H9 (cell line): Measurements from ENCODE around the gene NCOR1. TPM values are rescaled to one million over a fixed set of nuclear protein-coding genes. Genes with fewer than 3 reads are reported as not detected.

Experiments used
- DNase-seq: peaks from one replicate; pipeline ENCODE4 v3.0.0-alpha.2; 2017
- H2AFZ ChIP-seq: one replicate; pipeline ENCODE4 v1.6.1; 2013; ENCODE audit warnings: mild to moderate bottlenecking, low read length, control low read depth, moderate library complexity
- H2AK5ac ChIP-seq: 2 replicates; pipeline ENCODE4 v1.6.1; 2013; ENCODE audit warnings: low read length, control low read depth, mixed read lengths; ENCODE audit not compliant: insufficient read length
- H2BK120ac ChIP-seq: one replicate; pipeline ENCODE4 v1.6.1; 2013; ENCODE audit warnings: low read depth, mild to moderate bottlenecking, low read length, control low read depth, inconsistent platforms; ENCODE audit not compliant: poor library complexity, severe bottlenecking
- H2BK12ac ChIP-seq: 2 replicates; pipeline ENCODE4 v1.6.1; 2013; ENCODE audit warnings: low read length, control low read depth, mixed read lengths, low read depth; ENCODE audit not compliant: insufficient read length
- H2BK15ac ChIP-seq: 2 replicates; pipeline ENCODE4 v1.6.1; 2013; ENCODE audit warnings: low read depth, low read length, control low read depth
- H2BK20ac ChIP-seq: one replicate; pipeline ENCODE4 v1.6.1; 2013; ENCODE audit warnings: low read depth, mild to moderate bottlenecking, low read length, control low read depth, inconsistent platforms; ENCODE audit not compliant: poor library complexity, severe bottlenecking
- H2BK5ac ChIP-seq: 2 replicates; pipeline ENCODE4 v1.6.1; 2013; ENCODE audit warnings: low read length, control low read depth, mixed read lengths; ENCODE audit not compliant: insufficient read length
- H3K14ac ChIP-seq: 2 replicates; pipeline ENCODE4 v1.6.1; 2013; ENCODE audit warnings: low read length, control low read depth; ENCODE audit not compliant: insufficient read depth
- H3K18ac ChIP-seq: 2 replicates; pipeline ENCODE4 v1.6.1; 2013; ENCODE audit warnings: low read depth, mild to moderate bottlenecking, mixed read lengths, low read length, control low read depth; ENCODE audit not compliant: insufficient read length
- H3K23ac ChIP-seq: 2 replicates; pipeline ENCODE4 v1.6.1; 2013; ENCODE audit warnings: low read length, control low read depth, mixed read lengths, low read depth; ENCODE audit not compliant: insufficient read length
- H3K23me2 ChIP-seq: 2 replicates; pipeline ENCODE4 v1.6.1; 2013; ENCODE audit warnings: low read depth, mild to moderate bottlenecking, mixed read lengths, low read length, control low read depth; ENCODE audit not compliant: insufficient read length, poor library complexity, severe bottlenecking
- H3K27ac ChIP-seq: 2 replicates; pipeline ENCODE4 v1.5.1; 2013; ENCODE audit warnings: low read length, control low read depth, mixed read lengths, low read depth; ENCODE audit not compliant: insufficient read length
- H3K27me3 ChIP-seq: 2 replicates; pipeline ENCODE4 v1.6.1; 2013; ENCODE audit warnings: low read length, control low read depth, inconsistent platforms; ENCODE audit not compliant: insufficient read depth
- H3K4ac ChIP-seq: 2 replicates; pipeline ENCODE4 v1.6.1; 2013; ENCODE audit warnings: low read depth, mild to moderate bottlenecking, control low read depth, inconsistent platforms, low read length, moderate library complexity
- H3K4me1 ChIP-seq: 2 replicates; pipeline ENCODE4 v1.6.1; 2013; ENCODE audit warnings: low read length, control low read depth, inconsistent platforms; ENCODE audit not compliant: insufficient read depth
- H3K4me2 ChIP-seq: 2 replicates; pipeline ENCODE4 v1.6.1; 2013; ENCODE audit warnings: low read length, control low read depth, mixed read lengths; ENCODE audit not compliant: insufficient read length, insufficient read depth
- H3K56ac ChIP-seq: 2 replicates; pipeline ENCODE4 v1.6.1; 2013; ENCODE audit warnings: low read depth, mild to moderate bottlenecking, mixed read lengths, low read length, control low read depth; ENCODE audit not compliant: insufficient read length
- H3K79me1 ChIP-seq: 2 replicates; pipeline ENCODE4 v1.6.1; 2013; ENCODE audit warnings: low read depth, mild to moderate bottlenecking, moderate library complexity, low read length, control low read depth, inconsistent platforms; ENCODE audit not compliant: insufficient read depth, poor library complexity, severe bottlenecking
- H3K79me2 ChIP-seq: 2 replicates; pipeline ENCODE4 v1.6.1; 2013; ENCODE audit warnings: low read length, control low read depth, inconsistent platforms; ENCODE audit not compliant: insufficient read depth
- H3K9ac ChIP-seq: 2 replicates; pipeline ENCODE4 v1.6.1; 2013; ENCODE audit warnings: low read length, control low read depth, mixed read lengths; ENCODE audit not compliant: insufficient read length; ENCODE audit errors: extremely low read depth
- H3K9me3 ChIP-seq: one replicate; pipeline ENCODE4 v1.6.1; 2013; ENCODE audit warnings: low read depth, low read length, inconsistent platforms; ENCODE audit not compliant: control insufficient read depth
- H3T11ph ChIP-seq: one replicate; pipeline ENCODE4 v1.6.1; 2013; ENCODE audit warnings: mild to moderate bottlenecking, low read length, control low read depth, inconsistent platforms
- H4K20me1 ChIP-seq: one replicate; pipeline ENCODE4 v1.6.1; 2013; ENCODE audit not compliant: control insufficient read depth, insufficient read length, insufficient read depth
- H4K5ac ChIP-seq: 2 replicates; pipeline ENCODE4 v1.6.1; 2013; ENCODE audit warnings: low read depth, mild to moderate bottlenecking, mixed read lengths, low read length, control low read depth; ENCODE audit not compliant: insufficient read length
- H4K8ac ChIP-seq: replicated peaks from 2 replicates; pipeline ENCODE4 v1.6.1; 2013; ENCODE audit warnings: low read length, control low read depth, mixed read lengths, low read depth; ENCODE audit not compliant: insufficient read length
- H4K91ac ChIP-seq: 2 replicates; pipeline ENCODE4 v1.6.1; 2013; ENCODE audit warnings: low read depth, mild to moderate bottlenecking, moderate library complexity, mixed read lengths, low read length, control low read depth; ENCODE audit not compliant: insufficient read length
- H3K27ac Mint-ChIP-seq, 3 experiments: 2 replicates in 2 of 3; 3 replicates in 1 of 3; pipeline ENCODE4 v1.8.0; 2020 to 2021; ENCODE audit warnings: mixed read lengths in 3 of 3, mild to moderate bottlenecking in 1 of 3, moderate library complexity in 1 of 3
- H3K27me3 Mint-ChIP-seq: 2 replicates; pipeline ENCODE4 v1.8.0; 2021; ENCODE audit warnings: low read depth, mild to moderate bottlenecking, moderate library complexity, mixed read lengths
- H3K36me3 Mint-ChIP-seq, 3 experiments: 2 replicates in 2 of 3; 3 replicates in 1 of 3; pipeline ENCODE4 v1.8.0; 2020 to 2021; ENCODE audit warnings: low read depth in 3 of 3, mixed read lengths in 3 of 3; ENCODE audit not compliant: insufficient read depth in 1 of 3
- H3K4me1 Mint-ChIP-seq, 2 experiments: 2 replicates each; pipeline ENCODE4 v1.8.0; 2020; ENCODE audit warnings: mixed read lengths in 2 of 2
- H3K4me3 Mint-ChIP-seq, 2 experiments: 2 replicates in 1 of 2; 3 replicates in 1 of 2; pipeline ENCODE4 v1.8.0; 2020 to 2021; ENCODE audit warnings: mild to moderate bottlenecking in 2 of 2, mixed read lengths in 2 of 2, moderate library complexity in 1 of 2
- H3K9me3 Mint-ChIP-seq, 2 experiments: 2 replicates in 1 of 2; 3 replicates in 1 of 2; pipeline ENCODE4 v1.8.0; 2020; ENCODE audit warnings: mild to moderate bottlenecking in 2 of 2, mixed read lengths in 2 of 2, moderate library complexity in 1 of 2
- CTCF ChIP-seq: fragments of 200-600 bp; sonication (generic); conservative IDR thresholded peaks from 3 replicates; pipeline ENCODE4 v1.8.0; 2021; ENCODE audit warnings: antibody characterized with exemption, mild to moderate bottlenecking
- WGBS: extraction: QIAGEN DNeasy Blood & Tissue Kit; methylation state at CpG from one replicate; pipeline ENCODE4 v1.1.7; 2013; ENCODE audit warnings: missing lambda C conversion rate, low lambda C conversion rate, mixed read lengths; ENCODE audit not compliant: insufficient read length; ENCODE audit errors: extremely low coverage; 5-methylcytosine and 5-hydroxymethylcytosine counted together
- total RNA-seq: library from RNA; stranded (reverse); gene quantifications from 2 replicates; pipeline ENCODE4 v1.2.1, GENCODE V29; 2021

Gene NCOR1
- total RNA-seq, 1 experiment from 2014 or later = 119 TPM

GRCh38 chr17:16239931-16240330 lies 24.6 kb upstream of the NCOR1 start:
- Histone ChIP-seq H4K5ac (no peak overlapping the region), H2BK20ac (no peak overlapping the region), H4K91ac (no peak overlapping the region), H3K27me3 (no peaks in the 10 kb centered on the region), H3K4me2 (no peak overlapping the region), H3K79me1 (peaks cover 3% of the 10 kb centered on the region), H3K23me2 (no peaks in the 10 kb centered on the region), H2BK12ac (no peak overlapping the region), H2BK5ac (no peak overlapping the region), H3K9ac (no peak overlapping the region), H4K20me1 (no peaks in the 10 kb centered on the region), H4K8ac (no peak overlapping the region), H2BK120ac (no peak overlapping the region), H3K56ac (no peak overlapping the region), H3K4me1 (no peaks in the 10 kb centered on the region; the same call in 1 of the 2 replicates), H2BK15ac (no peak overlapping the region), H3K9me3 (no peaks in the 10 kb centered on the region), H2AFZ (no peak overlapping the region), H3K14ac (no peak overlapping the region), H3K18ac (no peak overlapping the region), H3K23ac (no peak overlapping the region), H3K4ac (no peak overlapping the region), H3K79me2 (no peaks in the 10 kb centered on the region), H3T11ph (no peak overlapping the region), H2AK5ac (no peak overlapping the region), H3K27ac (no peak overlapping the region)
- TF ChIP-seq CTCF = no peak
- H3K27me3 Mint-ChIP-seq = no peaks in the 10 kb centered on the region
- no peak for DNase-seq
- H3K9me3 Mint-ChIP-seq = no peaks in the 10 kb centered on the region
- WGBS = no CpG with 5 or more reads among the region's 3 CpGs
- H3K36me3 Mint-ChIP-seq = peaks cover 0 to 7% (median 1%) of the 10 kb centered on the region in 3 experiments; a peak in 4 of 7 replicates
- H3K27ac Mint-ChIP-seq = no peak overlapping the region
- no peak overlapping the region for H3K4me3 Mint-ChIP-seq
- peaks cover 12 to 13% of the 10 kb centered on the region in 2 experiments for H3K4me1 Mint-ChIP-seq
